Mesothelial cell of epicardium (in vitro differentiated cells): ENCODE results near the gene TCAF2. TPM values are rescaled to one million over a fixed set of nuclear protein-coding genes. Genes with fewer than 3 reads are reported as not detected.
"Not testable (repeated sequence)": the region's sequence is repeated elsewhere in the genome, so short reads cannot be mapped to it uniquely, and the experiment has no call there.

ENCODE experiments used
- DNase-seq, 2 experiments: peaks; one replicate each; pipeline ENCODE4 v3.0.0; 2021; ENCODE audit warnings: low spot score in 2 of 2; ENCODE audit not compliant: unreplicated experiment in 2 of 2
- H3K27ac Mint-ChIP-seq: 2 replicates; pipeline ENCODE4 v1.8.0; 2021; ENCODE audit warnings: mixed read lengths
- H3K27me3 Mint-ChIP-seq: 2 replicates; pipeline ENCODE4 v1.8.0; 2021; ENCODE audit warnings: low read depth, mixed read lengths
- H3K36me3 Mint-ChIP-seq: 2 replicates; pipeline ENCODE4 v1.8.0; 2021; ENCODE audit warnings: mixed read lengths
- H3K4me1 Mint-ChIP-seq: 2 replicates; pipeline ENCODE4 v1.8.0; 2021; ENCODE audit warnings: mixed read lengths
- H3K4me3 Mint-ChIP-seq: 2 replicates; pipeline ENCODE4 v1.8.0; 2021; ENCODE audit warnings: mild to moderate bottlenecking, moderate library complexity, mixed read lengths
- H3K9me3 Mint-ChIP-seq: 2 replicates; pipeline ENCODE4 v1.8.0; 2021; ENCODE audit warnings: mixed read lengths
- CTCF ChIP-seq: fragments of 200-600 bp; sonication (generic); IDR thresholded peaks from one replicate; pipeline ENCODE4 v1.5.0; 2021; ENCODE audit warnings: antibody characterized with exemption; ENCODE audit not compliant: unreplicated experiment
- total RNA-seq: library from RNA; stranded (reverse); gene quantifications from 3 replicates; pipeline ENCODE4 v1.2.1, GENCODE V29; 2021

The TCAF2 gene
- total RNA-seq, result 1.6 to 1.9 TPM (median 1.7 TPM) in 3 replicates

GRCh38 chr7:143620646-143621045 lies at the start of gene TCAF2:
Gene TCAF2, plus strand, starts transcription at chr7:143620974.
- H3K4me3 Mint-ChIP-seq, H3K36me3 Mint-ChIP-seq, DNase-seq, H3K27me3 Mint-ChIP-seq, H3K27ac Mint-ChIP-seq, H3K9me3 Mint-ChIP-seq, H3K4me1 Mint-ChIP-seq: not testable (repeated sequence)

GRCh38 chr7:143571501-143571900 lies 49.3 kb upstream of the TCAF2 start, which contains the start of gene CTAGE15:
Gene CTAGE15, plus strand, starts transcription at chr7:143571801. Its CDS starts 17 bp downstream, at chr7:143571818.
- not testable (repeated sequence) for H3K27me3 Mint-ChIP-seq, DNase-seq, H3K36me3 Mint-ChIP-seq, H3K4me1 Mint-ChIP-seq, H3K9me3 Mint-ChIP-seq, H3K27ac Mint-ChIP-seq, H3K4me3 Mint-ChIP-seq

GRCh38 chr7:143588183-143588582 lies 32.6 kb upstream of the TCAF2 start:
- not testable (repeated sequence) for H3K4me3 Mint-ChIP-seq, H3K9me3 Mint-ChIP-seq, H3K4me1 Mint-ChIP-seq, H3K36me3 Mint-ChIP-seq, H3K27ac Mint-ChIP-seq, H3K27me3 Mint-ChIP-seq, DNase-seq

GRCh38 chr7:143589897-143590296 lies 30.9 kb upstream of the TCAF2 start:
- H3K27ac Mint-ChIP-seq, H3K27me3 Mint-ChIP-seq, DNase-seq, H3K9me3 Mint-ChIP-seq, H3K4me3 Mint-ChIP-seq, H3K4me1 Mint-ChIP-seq, H3K36me3 Mint-ChIP-seq: not testable (repeated sequence)

DNA sequence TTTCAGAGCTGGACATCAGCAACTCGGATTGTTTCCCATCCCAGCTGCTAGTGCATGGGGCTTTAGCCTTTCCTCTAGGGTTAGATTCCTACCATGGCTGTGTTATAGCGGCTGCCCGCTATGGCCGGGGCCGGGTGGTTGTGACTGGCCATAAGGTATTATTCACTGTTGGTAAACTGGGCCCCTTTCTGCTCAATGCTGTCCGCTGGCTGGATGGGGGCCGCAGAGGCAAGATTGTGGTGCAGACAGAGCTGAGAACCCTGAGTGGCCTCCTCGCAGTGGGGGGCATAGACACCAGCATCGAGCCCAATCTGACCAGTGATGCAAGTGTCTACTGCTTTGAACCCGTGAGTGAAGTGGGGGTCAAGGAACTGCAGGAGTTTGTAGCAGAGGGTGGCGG lies 22.7 kb upstream of the TCAF2 start:
- H3K27ac Mint-ChIP-seq, H3K27me3 Mint-ChIP-seq, H3K36me3 Mint-ChIP-seq, H3K4me3 Mint-ChIP-seq, H3K9me3 Mint-ChIP-seq, DNase-seq, H3K4me1 Mint-ChIP-seq: not testable (repeated sequence)

- DNase-seq, H3K4me1 Mint-ChIP-seq, H3K9me3 Mint-ChIP-seq, H3K27ac Mint-ChIP-seq, H3K36me3 Mint-ChIP-seq, H3K4me3 Mint-ChIP-seq, H3K27me3 Mint-ChIP-seq: not testable (repeated sequence)
Observed at GRCh38 chr7:143603549-143603948, 17.2 kb upstream of the TCAF2 start.

DNA sequence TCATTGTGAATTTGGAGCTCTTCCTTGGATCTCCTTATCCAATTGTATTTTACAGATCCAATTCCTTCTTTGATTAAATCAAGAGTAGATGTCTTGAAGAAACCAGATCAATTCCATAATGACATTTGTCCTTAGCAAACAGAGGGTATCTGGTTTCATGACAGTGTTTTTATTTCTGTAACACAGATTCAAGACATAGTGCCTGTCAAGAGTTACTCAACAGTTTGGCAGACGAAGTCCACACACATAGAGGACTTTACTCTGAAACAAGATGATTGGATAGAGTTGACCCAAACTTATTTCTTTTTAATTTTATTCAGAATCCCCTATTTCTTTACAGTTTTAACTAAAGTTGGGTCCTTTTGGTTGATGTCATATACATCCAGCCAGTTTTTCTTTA lies 14.7 kb upstream of the TCAF2 start:
- not testable (repeated sequence) for DNase-seq, H3K27ac Mint-ChIP-seq, H3K27me3 Mint-ChIP-seq, H3K4me1 Mint-ChIP-seq, H3K9me3 Mint-ChIP-seq, H3K36me3 Mint-ChIP-seq, H3K4me3 Mint-ChIP-seq

DNA sequence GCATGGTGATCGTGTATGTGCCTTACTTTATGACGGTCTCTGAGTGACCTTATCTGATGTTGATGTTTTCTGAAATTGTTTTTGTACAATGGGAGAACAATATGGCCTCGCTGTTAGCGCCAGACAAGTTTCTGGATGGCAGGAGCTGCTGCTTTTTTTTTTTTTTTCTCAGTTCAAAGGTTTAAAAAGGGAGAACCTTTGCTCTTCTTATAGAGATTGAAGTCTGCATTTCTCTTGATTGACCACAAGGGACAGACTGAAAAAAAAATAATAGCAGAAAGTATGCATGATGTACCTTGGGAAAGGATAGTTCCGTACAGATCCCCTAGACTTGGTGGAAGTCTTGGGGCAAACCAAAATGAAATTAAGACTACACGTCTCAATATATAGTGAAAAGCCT lies 5.2 kb upstream of the TCAF2 start:
- not testable (repeated sequence) for DNase-seq, H3K27me3 Mint-ChIP-seq, H3K9me3 Mint-ChIP-seq, H3K4me3 Mint-ChIP-seq, H3K36me3 Mint-ChIP-seq, H3K4me1 Mint-ChIP-seq, H3K27ac Mint-ChIP-seq
- TF ChIP-seq CTCF, result peak; percentile 21

DNA sequence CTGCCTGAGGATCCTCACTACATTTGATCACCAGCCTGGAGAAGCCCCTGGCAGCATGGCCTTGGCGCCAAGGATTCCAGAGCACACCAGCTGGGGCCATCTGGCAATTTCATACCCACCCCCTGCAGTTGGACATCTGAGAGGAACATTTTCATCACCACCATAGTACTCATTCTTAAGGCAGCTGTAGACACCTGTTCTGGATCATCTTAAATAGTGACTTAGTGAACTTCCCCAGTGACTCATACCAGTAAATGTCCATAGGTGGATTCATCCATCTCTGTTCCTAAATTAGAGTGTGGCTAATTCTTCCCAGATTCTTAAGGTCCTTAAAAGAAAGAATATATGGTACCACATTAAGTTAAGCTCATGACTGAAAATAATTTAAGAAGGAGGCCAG lies 3.6 kb upstream of the TCAF2 start:
- H3K4me1 Mint-ChIP-seq, H3K4me3 Mint-ChIP-seq, H3K36me3 Mint-ChIP-seq, H3K27ac Mint-ChIP-seq, DNase-seq, H3K9me3 Mint-ChIP-seq, H3K27me3 Mint-ChIP-seq: not testable (repeated sequence)

- H3K27me3 Mint-ChIP-seq, H3K4me1 Mint-ChIP-seq, H3K36me3 Mint-ChIP-seq, H3K9me3 Mint-ChIP-seq, H3K4me3 Mint-ChIP-seq, H3K27ac Mint-ChIP-seq, DNase-seq: not testable (repeated sequence)
Observed at GRCh38 chr7:143620058-143620457, 716 bp upstream of the TCAF2 start.

GRCh38 chr7:143621175-143621574 lies 401 bp downstream of the TCAF2 start:
- not testable (repeated sequence) for H3K36me3 Mint-ChIP-seq, H3K27ac Mint-ChIP-seq, DNase-seq, H3K9me3 Mint-ChIP-seq, H3K27me3 Mint-ChIP-seq, H3K4me1 Mint-ChIP-seq, H3K4me3 Mint-ChIP-seq

DNA sequence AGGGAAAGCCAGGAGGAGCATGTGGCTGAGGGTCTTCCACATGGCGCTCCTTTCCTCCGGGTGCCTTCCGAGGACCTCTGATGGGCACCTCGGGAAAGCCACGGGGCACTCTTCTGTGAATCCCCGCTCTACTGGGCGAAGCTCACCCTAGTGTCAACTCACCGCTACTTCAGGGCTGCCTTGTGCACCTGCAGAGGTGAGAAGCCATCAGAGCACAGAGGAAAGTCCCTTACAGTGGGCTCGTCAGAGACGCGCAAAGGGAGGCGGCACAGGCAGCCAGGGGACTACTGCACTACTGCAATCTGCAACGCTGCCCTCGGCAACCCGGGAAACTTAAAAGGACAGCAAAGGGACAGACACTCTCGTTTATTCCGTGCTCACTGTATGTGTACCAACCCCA lies 1.4 kb downstream of the TCAF2 start:
- not testable (repeated sequence) for H3K27me3 Mint-ChIP-seq, H3K27ac Mint-ChIP-seq, H3K9me3 Mint-ChIP-seq, H3K4me1 Mint-ChIP-seq, DNase-seq, H3K36me3 Mint-ChIP-seq, H3K4me3 Mint-ChIP-seq

- H3K36me3 Mint-ChIP-seq, DNase-seq, H3K4me1 Mint-ChIP-seq: not testable (repeated sequence)
Observed at GRCh38 chr7:143630653-143631052, 9.9 kb downstream of the TCAF2 start.

GRCh38 chr7:143632506-143632905 lies 11.7 kb downstream of the TCAF2 start:
- H3K4me1 Mint-ChIP-seq, DNase-seq, H3K36me3 Mint-ChIP-seq, H3K4me3 Mint-ChIP-seq, H3K27ac Mint-ChIP-seq, H3K9me3 Mint-ChIP-seq, H3K27me3 Mint-ChIP-seq: not testable (repeated sequence)

More at GRCh38 chr7:143630653-143631052, 9.9 kb downstream of the TCAF2 start:
- not testable (repeated sequence) for H3K27me3 Mint-ChIP-seq, H3K27ac Mint-ChIP-seq, H3K9me3 Mint-ChIP-seq, H3K4me3 Mint-ChIP-seq
